K562 (cell line): ENCODE results near the gene MOB3B. TPM values are rescaled to one million over a fixed set of nuclear protein-coding genes. Genes with fewer than 3 reads are reported as not detected.

Source experiments
- ATAC-seq: fragments of 200-7000 bp; cut with Tn5 transposase; 3 replicates; pipeline ENCODE4 v1.9.1; 2020; ENCODE audit warnings: moderate library complexity
- BruUV-seq: library from RNA; stranded (reverse); fragments of 400-500 nt; replicated peaks from 2 replicates; lab custom pipeline; 2021; lab: Mats Ljungman, UMichigan
- CTCF ChIA-PET: fragments of 300-600 bp; formaldehyde crosslinking; extraction: SDS; loops from one replicate; lab custom pipeline; 2021; ENCODE audit warnings: low intra/inter-chr PET ratio; lab: Yijun Ruan, JAX
- POLR2A ChIA-PET: fragments of 300-600, 350-650 bp; sonication (Branson Sonifier 250); formaldehyde crosslinking; extraction: SDS; loops from one replicate; lab custom pipeline; 2021; ENCODE audit warnings: antibody characterized with exemption, inconsistent platforms; lab: Yijun Ruan, JAX
- DNase-seq, 4 experiments: peaks; one replicate each; pipeline versions ENCODE4 v3.0.0 to v3.0.0-alpha.2; 2011 to 2018; ENCODE audit warnings: low spot score in 3 of 4, mixed read lengths in 3 of 4; ENCODE audit errors: extremely low read depth in 1 of 4
- FAIRE-seq: peaks from 2 replicates; lab custom pipeline; 2011; peaks lifted over from hg19 to GRCh38; lab: Jason Lieb, UNC
- H2AFZ ChIP-seq: 2 replicates; pipeline ENCODE4 v1.6.0; 2011; ENCODE audit warnings: low read depth, low read length, control low read depth, inconsistent platforms
- H3K27ac ChIP-seq: fragments of 200-600 bp; 3 replicates; pipeline ENCODE4 v1.8.0; 2011; ENCODE audit warnings: low read depth, mild to moderate bottlenecking, control low read depth, inconsistent platforms, low read length, moderate library complexity, mixed read lengths; ENCODE audit errors: extremely low read depth
- H3K27me3 ChIP-seq, 2 experiments: fragments of 300-600 bp in 1 of 2; 2 replicates in 1 of 2; 3 replicates in 1 of 2; pipeline versions ENCODE4 v1.6.0 to v1.8.0; 2011; ENCODE audit warnings: inconsistent platforms in 2 of 2, low read length in 2 of 2, mild to moderate bottlenecking in 1 of 2, mixed read lengths in 1 of 2, moderate library complexity in 1 of 2; ENCODE audit not compliant: control insufficient read depth in 2 of 2, insufficient read depth in 2 of 2
- H3K36me3 ChIP-seq: fragments of 300-600 bp; 3 replicates; pipeline ENCODE4 v1.8.0; 2011; ENCODE audit warnings: mild to moderate bottlenecking, low read length, inconsistent platforms; ENCODE audit not compliant: control insufficient read depth, insufficient read depth
- H3K4me1 ChIP-seq, 2 experiments: fragments of 200-600 bp in 1 of 2; replicated peaks in 1 of 2; 2 replicates in 1 of 2; 3 replicates in 1 of 2; pipeline versions ENCODE4 v1.5.1 to v1.8.0; 2011; ENCODE audit warnings: inconsistent platforms in 2 of 2, low read length in 2 of 2, mild to moderate bottlenecking in 1 of 2, mixed read lengths in 1 of 2, moderate library complexity in 1 of 2; ENCODE audit not compliant: control insufficient read depth in 2 of 2, insufficient read depth in 2 of 2
- H3K4me2 ChIP-seq: 2 replicates; pipeline ENCODE4 v1.6.1; 2011; ENCODE audit warnings: low read length, control low read depth, inconsistent platforms, mixed read lengths; ENCODE audit not compliant: insufficient read depth
- H3K4me3 ChIP-seq: fragments of 200-600 bp; sonication (generic), shearing (Covaris generic); 2 replicates; pipeline ENCODE4 v1.5.1; 2016; ENCODE audit warnings: control low read depth, inconsistent platforms
- H3K79me2 ChIP-seq: fragments of 200-600 bp; 3 replicates; pipeline ENCODE4 v1.8.0; 2011; ENCODE audit warnings: low read length, inconsistent platforms; ENCODE audit not compliant: control insufficient read depth, insufficient read depth
- H3K9ac ChIP-seq, 2 experiments: 2 replicates each; pipeline versions ENCODE4 v1.6.0 to v1.6.1; 2011; ENCODE audit warnings: low read depth in 2 of 2, low read length in 2 of 2, control low read depth in 1 of 2, inconsistent platforms in 1 of 2, mild to moderate bottlenecking in 1 of 2, mixed read lengths in 1 of 2; ENCODE audit not compliant: insufficient read depth in 1 of 2
- H3K9me1 ChIP-seq: one replicate; pipeline ENCODE4 v1.6.0; 2011; ENCODE audit warnings: inconsistent platforms, mild to moderate bottlenecking, low read length, moderate library complexity; ENCODE audit not compliant: control insufficient read depth, insufficient read depth
- H3K9me3 ChIP-seq: replicated peaks from 2 replicates; pipeline ENCODE4 v1.5.1; 2011; ENCODE audit warnings: low read depth, low read length, inconsistent platforms; ENCODE audit not compliant: control insufficient read depth, insufficient read depth
- H4K20me1 ChIP-seq: replicated peaks from 2 replicates; pipeline ENCODE4 v1.6.1; 2011; ENCODE audit warnings: low read length, inconsistent platforms, mixed read lengths; ENCODE audit not compliant: control insufficient read depth, insufficient read depth
- FOXJ2 ChIP-seq: fragments of 200-800 bp; sonication (Bioruptor generic); IDR thresholded peaks from 2 replicates; pipeline ENCODE4 v1.6.1; 2016; ENCODE audit warnings: missing genetic modification characterization, missing compliant biosample characterization
- MEIS2 ChIP-seq: fragments of 450-650 bp; IDR thresholded peaks from 2 replicates; pipeline ENCODE4 v1.6.1; 2014; ENCODE audit warnings: mild to moderate bottlenecking; ENCODE audit not compliant: partially characterized antibody
- PBX2 ChIP-seq, 2 experiments: IDR thresholded peaks in 1 of 2; conservative IDR thresholded peaks in 1 of 2; 2 replicates each; pipeline ENCODE4 v1.6.1; 2016; ENCODE audit warnings: low read depth in 2 of 2, mild to moderate bottlenecking in 1 of 2, missing compliant biosample characterization in 1 of 2, missing genetic modification characterization in 1 of 2, moderate library complexity in 1 of 2
- THRB ChIP-seq: fragments of 450-650 bp; formaldehyde crosslinking; conservative IDR thresholded peaks from 2 replicates; pipeline ENCODE4 v1.4.0; 2022; ENCODE audit warnings: mild to moderate bottlenecking, missing genetic modification characterization
- WGBS: fragments of 100-300 bp; shearing (Covaris generic); methylation state at CpG from one replicate; pipeline ENCODE4 v1.1.6; 2016; ENCODE audit warnings: low coverage, mixed read lengths; ENCODE audit not compliant: insufficient coverage; ENCODE audit errors: missing lambda C conversion rate; 5-methylcytosine and 5-hydroxymethylcytosine counted together
- in situ Hi-C: fragments of 300-500 bp; cut with MboI; formaldehyde crosslinking; loops from 4 replicates; pipeline ENCODE4 v1.15.0; 2018; ENCODE audit warnings: inconsistent platforms, mixed read lengths
- intact Hi-C: fragments of 100-400 bp; cut with micrococcal nuclease; formaldehyde crosslinking; loops from 2 replicates; pipeline ENCODE4 v1.14.2; 2022
- polyA plus RNA-seq, 8 experiments: library from polyadenylated mRNA; depleted of rRNA in 4 of 8; stranded (reverse) in 5 of 8; unstranded in 3 of 8; fragments of >200 nt; fragmentation: Nextera tagmentation in 2 of 8; fragmentation: Illumina TruSeq in 1 of 8; extraction: Ambion mirVana in 2 of 8; extraction: Trizol in 1 of 8; gene quantifications; 2 replicates each; pipeline versions ENCODE4 v1.2.1 to v1.2.3, GENCODE V29; 2011 to 2014; ENCODE audit warnings: inconsistent platforms in 1 of 8, missing spikeins in 1 of 8
- total RNA-seq, 7 experiments: library from RNA; depleted of rRNA in 6 of 7; stranded (reverse); fragments of >200 nt in 6 of 7; fragmentation: Illumina TruSeq in 2 of 7; extraction: Trizol in 2 of 7; gene quantifications; 2 replicates each; pipeline versions ENCODE4 v1.2.1 to v1.2.3, GENCODE V29; 2011 to 2021; ENCODE audit warnings: low replicate concordance in 1 of 7

MOB3B gene
- total and polyA plus RNA-seq, 9 of the 15 experiments (the other 6 are each of a cell fraction or from before 2014, with no cell fraction given) = 3.6 to 12.8 (median 7.2) TPM

- Histone ChIP-seq H3K4me1 (no peaks in the 10 kb centered on the region; a peak in 2 of 5 replicates), H3K27ac (no peak overlapping the region), H3K27me3 (no peaks in the 10 kb centered on the region), H3K4me3 (no peak overlapping the region), H3K4me2 (no peak overlapping the region), H3K9me3 (no peaks in the 10 kb centered on the region), H3K36me3 (no peaks in the 10 kb centered on the region), H3K9me1 (no peaks in the 10 kb centered on the region), H2AFZ (no peak overlapping the region), H3K9ac (no peak overlapping the region), H3K79me2 (peaks cover 13% of the 10 kb centered on the region; the same call in 1 of the 3 replicates), H4K20me1 (no peaks in the 10 kb centered on the region)
- no peak for DNase-seq
- no peak for ATAC-seq
- BruUV-seq = no TSS peak
- CTCF ChIA-PET = no interaction called here
- POLR2A ChIA-PET = no interaction called here
- in situ Hi-C loops (no loop called here), intact Hi-C loops (no loop called here)
- no peak for TF ChIP-seq THRB (CRISPR knock-in tag)
- no peak for TF ChIP-seq FOXJ2 (tag)
- TF ChIP-seq MEIS2 = peak; percentile 27
- no peak for TF ChIP-seq PBX2 (CRISPR knock-in tag; IDR thresholded peaks at IDR 0.05; ENCODE audit: low read depth)
- TF ChIP-seq PBX2 (tag; conservative IDR thresholded peaks at IDR 0.05; ENCODE audit: low read depth) = 0 out of 2 replicates have a peak, but pooled peaks have one; percentile 13
- no peak for FAIRE-seq
- 40% methylated on average over 2 of the region's 2 CpGs for WGBS
These were observed 141.5 kb downstream of the MOB3B start for GRCh38 chr9:27388150-27388549.
